Endothelial cell of umbilical vein (primary cell): ENCODE data around the gene ADTRP. TPM values are rescaled to one million over a fixed set of nuclear protein-coding genes. Genes with fewer than 3 reads are reported as not detected.

Experiments used
- BruUV-seq: library from RNA; stranded (reverse); fragments of 400-500 nt; replicated peaks from 2 replicates; lab custom pipeline; 2021; lab: Mats Ljungman, UMichigan
- CTCF ChIA-PET: fragments of 300-600, 350-600 bp; sonication (Branson Sonifier 250); formaldehyde crosslinking; loops from one replicate; lab custom pipeline; 2021; ENCODE audit warnings: antibody characterized with exemption, inconsistent platforms; lab: Charles Lee
- POLR2A ChIA-PET: fragments of 300-600, 350-600 bp; sonication (Branson Sonifier 250); formaldehyde crosslinking; loops from one replicate; lab custom pipeline; 2021; ENCODE audit warnings: antibody characterized with exemption, inconsistent platforms; lab: Charles Lee
- DNase-seq: peaks from one replicate; pipeline ENCODE4 v3.0.0-alpha.2; 2011; ENCODE audit warnings: low read depth, low spot score
- FAIRE-seq: peaks from 2 replicates; lab custom pipeline; 2011; peaks lifted over from hg19 to GRCh38; lab: Jason Lieb, UNC
- H2AFZ ChIP-seq: 2 replicates; pipeline ENCODE4 v1.6.0; 2012; ENCODE audit warnings: low read depth, low read length, control low read depth, inconsistent platforms
- H3K27ac ChIP-seq: 2 replicates; pipeline ENCODE4 v1.5.1; 2011; ENCODE audit warnings: low read depth, mild to moderate bottlenecking, control low read depth, low read length, moderate library complexity; ENCODE audit not compliant: insufficient read depth
- H3K27me3 ChIP-seq, 2 experiments: 2 replicates each; pipeline versions ENCODE4 v1.6.0 to v1.6.1; 2011; ENCODE audit warnings: low read length in 2 of 2, mixed read lengths in 1 of 2; ENCODE audit not compliant: control insufficient read depth in 2 of 2, insufficient read depth in 2 of 2
- H3K36me3 ChIP-seq, 2 experiments: 2 replicates in 1 of 2; 3 replicates in 1 of 2; pipeline ENCODE4 v1.5.1; 2011; ENCODE audit warnings: low read length in 2 of 2, mild to moderate bottlenecking in 1 of 2, moderate library complexity in 1 of 2; ENCODE audit not compliant: control insufficient read depth in 2 of 2, insufficient read depth in 2 of 2; ENCODE audit errors: extremely low read depth in 1 of 2
- H3K4me1 ChIP-seq: 3 replicates; pipeline ENCODE4 v1.5.1; 2011; ENCODE audit warnings: mild to moderate bottlenecking, low read length; ENCODE audit not compliant: control insufficient read depth, insufficient read depth; ENCODE audit errors: extremely low read depth
- H3K4me2 ChIP-seq: 2 replicates; pipeline ENCODE4 v1.6.1; 2011; ENCODE audit warnings: low read length, control low read depth, mixed read lengths; ENCODE audit not compliant: insufficient read depth
- H3K4me3 ChIP-seq, 3 experiments: fragments of 200-600 bp in 1 of 3; sonication (generic), shearing (Covaris generic) in 1 of 3; replicated peaks in 1 of 3; 2 replicates each; pipeline ENCODE4 v1.5.1; 2011 to 2016; ENCODE audit warnings: control low read depth in 3 of 3, low read length in 3 of 3, mild to moderate bottlenecking in 2 of 3, inconsistent platforms in 1 of 3, low read depth in 1 of 3, moderate library complexity in 1 of 3; ENCODE audit not compliant: insufficient read depth in 1 of 3
- H3K79me2 ChIP-seq: 2 replicates; pipeline ENCODE4 v1.6.0; 2012; ENCODE audit warnings: low read length, inconsistent platforms; ENCODE audit not compliant: control insufficient read depth, insufficient read depth
- H3K9ac ChIP-seq: replicated peaks from 2 replicates; pipeline ENCODE3; 2011; ENCODE audit warnings: low read length, control low read depth; ENCODE audit not compliant: insufficient read depth; ENCODE audit errors: extremely low read depth
- H3K9me1 ChIP-seq: replicated peaks from 3 replicates; pipeline ENCODE4 v1.6.0; 2011; ENCODE audit warnings: mild to moderate bottlenecking, low read length; ENCODE audit not compliant: control insufficient read depth, insufficient read depth; ENCODE audit errors: extremely low read depth
- H3K9me3 ChIP-seq: replicated peaks from 2 replicates; pipeline ENCODE4 v1.5.1; 2012; ENCODE audit warnings: low read length, inconsistent platforms; ENCODE audit not compliant: control insufficient read depth, insufficient read depth
- H4K20me1 ChIP-seq: replicated peaks from 2 replicates; pipeline ENCODE3; 2011; ENCODE audit warnings: mild to moderate bottlenecking, low read length; ENCODE audit not compliant: control insufficient read depth, insufficient read depth; ENCODE audit errors: extremely low read depth
- EZH2 ChIP-seq: IDR thresholded peaks from 2 replicates; pipeline ENCODE4 v1.6.1; 2012; ENCODE audit warnings: borderline replicate concordance, low read depth, mild to moderate bottlenecking, moderate library complexity, low read length, inconsistent platforms; ENCODE audit not compliant: severe bottlenecking
- FOS ChIP-seq: IDR thresholded peaks from 2 replicates; pipeline ENCODE4 v1.6.1; 2011; ENCODE audit warnings: mild to moderate bottlenecking, low read length, moderate library complexity, borderline replicate concordance; ENCODE audit not compliant: insufficient read depth
- GATA2 ChIP-seq: IDR thresholded peaks from 2 replicates; pipeline ENCODE4 v1.7.0; 2011; ENCODE audit warnings: low read depth, mild to moderate bottlenecking, moderate library complexity, mixed read lengths, low read length; ENCODE audit not compliant: insufficient read length, insufficient read depth
- JUN ChIP-seq: IDR thresholded peaks from 2 replicates; pipeline ENCODE4 v1.6.1; 2011; ENCODE audit warnings: borderline replicate concordance, low read depth; ENCODE audit not compliant: insufficient read length, insufficient read depth
- MYC ChIP-seq: IDR thresholded peaks from one replicate; pipeline ENCODE4 v1.6.1; 2011; ENCODE audit warnings: mild to moderate bottlenecking, low read depth, low read length
- POLR2A ChIP-seq: IDR thresholded peaks from 2 replicates; pipeline ENCODE4 v1.6.1; 2012; ENCODE audit warnings: low read depth, mild to moderate bottlenecking, control low read depth, low read length
- POLR2AphosphoS5 ChIP-seq: IDR thresholded peaks from 2 replicates; pipeline ENCODE4 v1.6.1; 2012; ENCODE audit warnings: low read depth, mild to moderate bottlenecking, control low read depth, low read length, moderate library complexity; ENCODE audit not compliant: insufficient read depth
- dilution Hi-C: fragments of 300-500 bp; cut with MboI; formaldehyde crosslinking; loops from one replicate; pipeline ENCODE4 v1.15.0; 2019; ENCODE audit warnings: low sequenced_read_pairs; ENCODE audit not compliant: extremely low pct_ligation_motif_present
- intact Hi-C: fragments of 100-400 bp; cut with micrococcal nuclease; formaldehyde crosslinking; loops from one replicate; pipeline ENCODE4 v1.10.0; 2022
- polyA plus RNA-seq, 4 experiments: library from polyadenylated mRNA; depleted of rRNA in 3 of 4; stranded (reverse) in 3 of 4; unstranded in 1 of 4; fragments of >200 nt; gene quantifications; 2 replicates each; pipeline versions ENCODE4 v1.2.1 to v1.2.3, GENCODE V29; 2011 to 2012; ENCODE audit warnings: missing spikeins in 1 of 4
- total RNA-seq: library from RNA; stranded (reverse); gene quantifications from 2 replicates; pipeline ENCODE4 v1.2.3, GENCODE V29; 2021
- TF ChIP-seq, protein P1 (sequence below), 2 donors: IDR thresholded peaks; 1 replicate in 1 of 2; 2 replicates in 1 of 2; pipeline ENCODE4 v1.5.1; 2011; ENCODE audit warnings: low read length in 2 of 2, mild to moderate bottlenecking in 2 of 2, moderate library complexity in 2 of 2, control low read depth in 1 of 2, inconsistent platforms in 1 of 2, low read depth in 1 of 2; ENCODE audit not compliant: insufficient read depth in 1 of 2; ENCODE audit errors: extremely low read depth in 1 of 2
- TF ChIP-seq, protein P2 (sequence below): IDR thresholded peaks from 2 replicates; pipeline ENCODE4 v1.6.1; 2011; ENCODE audit not compliant: insufficient read depth, insufficient read length

ADTRP gene
- total and polyA plus RNA-seq, 2 donors (not counting 3 experiments of a cell fraction or from before 2014, with no cell fraction given): 3.3 to 4.4 TPM

- Histone ChIP-seq H3K9me3 (no peaks in the 10 kb centered on the region), H3K4me2 (no peak overlapping the region), H3K9me1 (no peaks in the 10 kb centered on the region), H3K4me1 (no peaks in the 10 kb centered on the region), H4K20me1 (no peaks in the 10 kb centered on the region), H3K79me2 (no peaks in the 10 kb centered on the region), H3K9ac (no peak overlapping the region), H3K4me3 (no peak overlapping the region), H3K36me3 (no peaks in the 10 kb centered on the region), H3K27ac (no peak overlapping the region), H3K27me3 (no peaks in the 10 kb centered on the region), H2AFZ (no peak overlapping the region)
- POLR2A ChIA-PET: no interaction called here
- dilution Hi-C loops: no loop called here
- intact Hi-C loops: no loop called here
- CTCF ChIA-PET: interaction anchor here (0.9 to 1.0 kb wide), 2 partner anchors 16 to 22 kb away, joined by 3 read pairs; no protein-coding TSS in a partner anchor
- no TSS peak for BruUV-seq
- DNase-seq: no peak
- TF ChIP-seq MYC (no peak), EZH2 (no peak), POLR2AphosphoS5 (no peak), GATA2 (no peak), POLR2A (no peak), FOS (no peak), JUN (no peak)
- TF ChIP-seq, protein P1, sequence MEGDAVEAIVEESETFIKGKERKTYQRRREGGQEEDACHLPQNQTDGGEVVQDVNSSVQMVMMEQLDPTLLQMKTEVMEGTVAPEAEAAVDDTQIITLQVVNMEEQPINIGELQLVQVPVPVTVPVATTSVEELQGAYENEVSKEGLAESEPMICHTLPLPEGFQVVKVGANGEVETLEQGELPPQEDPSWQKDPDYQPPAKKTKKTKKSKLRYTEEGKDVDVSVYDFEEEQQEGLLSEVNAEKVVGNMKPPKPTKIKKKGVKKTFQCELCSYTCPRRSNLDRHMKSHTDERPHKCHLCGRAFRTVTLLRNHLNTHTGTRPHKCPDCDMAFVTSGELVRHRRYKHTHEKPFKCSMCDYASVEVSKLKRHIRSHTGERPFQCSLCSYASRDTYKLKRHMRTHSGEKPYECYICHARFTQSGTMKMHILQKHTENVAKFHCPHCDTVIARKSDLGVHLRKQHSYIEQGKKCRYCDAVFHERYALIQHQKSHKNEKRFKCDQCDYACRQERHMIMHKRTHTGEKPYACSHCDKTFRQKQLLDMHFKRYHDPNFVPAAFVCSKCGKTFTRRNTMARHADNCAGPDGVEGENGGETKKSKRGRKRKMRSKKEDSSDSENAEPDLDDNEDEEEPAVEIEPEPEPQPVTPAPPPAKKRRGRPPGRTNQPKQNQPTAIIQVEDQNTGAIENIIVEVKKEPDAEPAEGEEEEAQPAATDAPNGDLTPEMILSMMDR (IDR thresholded peaks at IDR 0.05; ENCODE audit: extremely low read depth in 1 of 2, insufficient read depth in 1 of 2, low read depth in 1 of 2, low read length in 2 of 2): no peak
- TF ChIP-seq, protein P2, sequence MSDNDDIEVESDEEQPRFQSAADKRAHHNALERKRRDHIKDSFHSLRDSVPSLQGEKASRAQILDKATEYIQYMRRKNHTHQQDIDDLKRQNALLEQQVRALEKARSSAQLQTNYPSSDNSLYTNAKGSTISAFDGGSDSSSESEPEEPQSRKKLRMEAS: no peak
- no peak for FAIRE-seq
Measured at GRCh38 chr6:11705483-11705882, 73.1 kb downstream of the ADTRP start.
